ENCODE measurements around the gene PAX1. TPM values are rescaled to one million over a fixed set of nuclear protein-coding genes. Genes with fewer than 3 reads are reported as not detected.

PAX1 gene
- total RNA-seq, 6 donors from 2014 or later = 0.69 TPM; not detected in 5

- no peak for ATAC-seq (ENCODE audit: low FRiP score in 2 of 2)
- TF ChIP-seq POLR2AphosphoS5 (IDR thresholded peaks at IDR 0.05) (no peak), POLR2A (IDR thresholded peaks at IDR 0.05) (no peak), EP300 (IDR thresholded peaks at IDR 0.05) (no peak), CTCF (IDR thresholded peaks at IDR 0.05) (no peak)
- 17 to 26% methylated on average over 13 to 14 of the region's 14 CpGs for WGBS, 2 donors
- H3K4me1 ChIP-seq = peaks cover 0 to 33% (median 9%) of the 10 kb centered on the region in 4 donors
- H3K4me3 ChIP-seq = no peak overlapping the region
- H3K36me3 ChIP-seq = no peaks in the 10 kb centered on the region
- no peaks in the 10 kb centered on the region for H3K9me3 ChIP-seq
- H3K27me3 ChIP-seq = peaks cover 0 to 54% (median 24%) of the 10 kb centered on the region in 4 donors
- peak in 1 of 2 donors; percentile 62 for DNase-seq
- H3K27ac ChIP-seq = no peak overlapping the region
These were observed 3.4 kb upstream of the PAX1 start for GRCh38 chr20:21702016-21702415.

GRCh38 chr20:21702553-21703470, 2.7 kb upstream of the PAX1 start:
- Histone ChIP-seq H3K4me3 (peak overlapping the region in 2 of 4 donors; percentile 8 to 10), H3K4me1 (peaks cover 0 to 33% (median 9%) of the 10 kb centered on the region in 4 donors), H3K36me3 (no peaks in the 10 kb centered on the region), H3K27me3 (peaks cover 0 to 61% (median 25%) of the 10 kb centered on the region in 4 donors), H3K27ac (no peak overlapping the region), H3K9me3 (no peaks in the 10 kb centered on the region)
- 3 to 7% methylated on average over 31 to 50 of the region's 54 CpGs for WGBS, 2 donors
- peak; percentile 41 to 83 for DNase-seq
- ATAC-seq (ENCODE audit: low FRiP score in 2 of 2) = peak in 1 of 2 donors; percentile 72
- TF ChIP-seq POLR2A (IDR thresholded peaks at IDR 0.05) (no peak), EP300 (IDR thresholded peaks at IDR 0.05) (no peak), CTCF (IDR thresholded peaks at IDR 0.05) (peak in 3 of 6 experiments; percentile 31 to 51 (median 39))

- no peaks in the 10 kb centered on the region for H3K36me3 ChIP-seq
- peaks cover 0 to 33% (median 9%) of the 10 kb centered on the region in 4 donors for H3K4me1 ChIP-seq
- no peak for TF ChIP-seq POLR2AphosphoS5 (IDR thresholded peaks at IDR 0.05)
- no peak for TF ChIP-seq CTCF (IDR thresholded peaks at IDR 0.05)
- no peak for TF ChIP-seq POLR2A (IDR thresholded peaks at IDR 0.05)
- no peak for TF ChIP-seq EP300 (IDR thresholded peaks at IDR 0.05)
- no peak overlapping the region for H3K27ac ChIP-seq
- ATAC-seq (ENCODE audit: low FRiP score in 2 of 2) (no peak), DNase-seq (no peak)
- H3K27me3 ChIP-seq = peaks cover 0 to 68% (median 31%) of the 10 kb centered on the region in 4 donors
- H3K4me3 ChIP-seq = peak overlapping the region in 1 of 4 donors; percentile 8
- H3K9me3 ChIP-seq = no peaks in the 10 kb centered on the region
- WGBS, 2 donors = 11 to 12% methylated on average over 16 to 22 of the region's 22 CpGs
These were observed 1.6 kb upstream of the PAX1 start for GRCh38 chr20:21703717-21704407.

- Histone ChIP-seq H3K27ac (no peak overlapping the region), H3K27me3 (peaks cover 0 to 75% (median 33%) of the 10 kb centered on the region in 4 donors), H3K4me3 (no peak overlapping the region), H3K36me3 (no peaks in the 10 kb centered on the region), H3K4me1 (peaks cover 0 to 33% (median 9%) of the 10 kb centered on the region in 4 donors), H3K9me3 (no peaks in the 10 kb centered on the region)
- peak in 1 of 2 donors; percentile 47 for DNase-seq
- no peak for TF ChIP-seq POLR2A (IDR thresholded peaks at IDR 0.05)
- no peak for TF ChIP-seq EP300 (IDR thresholded peaks at IDR 0.05)
- TF ChIP-seq CTCF (IDR thresholded peaks at IDR 0.05) = no peak
- TF ChIP-seq POLR2AphosphoS5 (IDR thresholded peaks at IDR 0.05) = no peak
- 7% methylated on average over 20 to 31 of the region's 31 CpGs for WGBS, 2 donors
- ATAC-seq (ENCODE audit: low FRiP score in 2 of 2) = no peak
These were observed 767 bp upstream of the PAX1 start for GRCh38 chr20:21704408-21705385.
